Sigmoid colon (tissue), 7 donors: ENCODE data around the gene ALPK3. TPM values are rescaled to one million over a fixed set of nuclear protein-coding genes. Genes with fewer than 3 reads are reported as not detected.

ENCODE experiments used
- DNase-seq: peaks from one replicate; pipeline ENCODE4 v3.0.0-alpha.2; 2019
- H3K27ac ChIP-seq, 4 donors: fragments of 200-600 bp; sonication (generic); one replicate each; pipeline ENCODE4 v1.5.1; 2016 to 2019; ENCODE audit warnings: mild to moderate bottlenecking in 1 of 4
- H3K27me3 ChIP-seq, 3 donors: fragments of 200-600 bp; sonication (generic); one replicate each; pipeline ENCODE4 v1.5.1; 2019; ENCODE audit warnings: mild to moderate bottlenecking in 1 of 3
- H3K36me3 ChIP-seq, 4 donors: fragments of 200-600 bp; sonication (generic); one replicate each; pipeline ENCODE4 v1.5.1; 2016 to 2019
- H3K4me1 ChIP-seq, 4 donors: fragments of 200-600 bp; sonication (generic); one replicate each; pipeline ENCODE4 v1.5.1; 2017 to 2019
- H3K4me3 ChIP-seq, 4 donors: fragments of 200-600 bp; sonication (generic); one replicate each; pipeline ENCODE4 v1.5.1; 2017 to 2019; ENCODE audit warnings: mild to moderate bottlenecking in 2 of 4, moderate library complexity in 1 of 4
- H3K9me3 ChIP-seq, 4 donors: fragments of 200-600 bp in 3 of 4; sonication (generic) in 3 of 4; one replicate each; pipeline versions ENCODE4 v1.5.1 to v1.6.1; 2013 to 2019
- EP300 ChIP-seq, 4 donors: sonication (generic); formaldehyde crosslinking; IDR thresholded peaks; one replicate each; pipeline ENCODE4 v1.6.1; 2017; ENCODE audit warnings: antibody characterized with exemption in 4 of 4
- POLR2A ChIP-seq, 2 donors: fragments of 450-650 bp; IDR thresholded peaks; one replicate each; pipeline ENCODE4 v1.6.1; 2016; ENCODE audit warnings: antibody characterized with exemption in 2 of 2, mild to moderate bottlenecking in 2 of 2, moderate library complexity in 2 of 2
- POLR2AphosphoS5 ChIP-seq, 4 donors: sonication (generic); formaldehyde crosslinking; IDR thresholded peaks; one replicate each; pipeline ENCODE4 v1.6.1; 2017; ENCODE audit warnings: antibody characterized with exemption in 4 of 4
- WGBS, 2 donors: extraction: QIAGEN DNeasy Blood & Tissue Kit; methylation state at CpG; one replicate each; pipeline ENCODE4 v1.1.7; 2013; 5-methylcytosine and 5-hydroxymethylcytosine counted together
- intact Hi-C: fragments of 100-400 bp; cut with DNase I; formaldehyde crosslinking; loops from one replicate; pipeline ENCODE4 v1.15.1; 2023
- polyA plus RNA-seq, 3 donors: library from polyadenylated mRNA; stranded (reverse); fragments of 200-250 nt; gene quantifications; one replicate each; pipeline ENCODE4 v1.2.3, GENCODE V29; 2013
- total RNA-seq, 4 donors: library from RNA; depleted of rRNA; stranded (reverse); fragments of >200 nt; gene quantifications; one replicate each; pipeline ENCODE4 v1.1.0, GENCODE V29; 2016
- TF ChIP-seq, protein P1 (sequence below), 4 experiments: fragments of 450-650 bp in 3 of 4; fragments of 200-600 bp in 1 of 4; IDR thresholded peaks; one replicate each; pipeline ENCODE4 v1.5.1; 2016 to 2019; ENCODE audit warnings: antibody characterized with exemption in 4 of 4, mild to moderate bottlenecking in 3 of 4, moderate library complexity in 2 of 4
- donor health status: healthy with polysubstance abuse.
- donor health status: Bipolar disorder and iron deficiency.
- donor health status: healthy.

ALPK3 gene
- total and polyA plus RNA-seq, 7 donors, result under 0.01 to 41.0 (median 3.9) TPM

DNA sequence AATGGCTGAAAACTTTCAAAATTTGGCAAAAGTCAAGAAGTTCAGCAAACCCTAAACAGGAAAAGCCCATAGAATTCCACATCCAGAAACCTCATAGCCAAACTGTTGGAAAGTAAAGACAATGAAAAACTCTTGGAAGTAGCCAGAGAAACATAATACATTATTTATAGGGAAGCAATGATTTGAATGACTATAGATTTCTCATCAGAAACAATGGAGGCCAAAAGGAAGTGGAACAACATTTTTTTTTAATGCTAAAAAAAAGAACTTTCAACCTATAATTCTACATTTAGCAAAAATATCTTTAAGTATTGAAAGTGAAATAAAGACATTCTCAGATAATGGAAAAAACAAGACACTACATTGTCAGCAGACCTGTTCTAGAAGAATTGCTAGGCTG is 30.2 kb downstream of the ALPK3 start:
- intact Hi-C loops, result loop anchor here (10.0 kb wide), 1 partner anchor 133 kb away; the partner anchor contains the start of gene SEC11A
- Histone ChIP-seq H3K27ac (no peak overlapping the region), H3K27me3 (no peaks in the 10 kb centered on the region), H3K4me1 (peaks cover 0 to 18% (median 8%) of the 10 kb centered on the region in 4 donors), H3K36me3 (no peaks in the 10 kb centered on the region), H3K4me3 (no peak overlapping the region), H3K9me3 (no peaks in the 10 kb centered on the region)
- no peak for TF ChIP-seq EP300 (IDR thresholded peaks at IDR 0.05)
- no peak for DNase-seq

DNA sequence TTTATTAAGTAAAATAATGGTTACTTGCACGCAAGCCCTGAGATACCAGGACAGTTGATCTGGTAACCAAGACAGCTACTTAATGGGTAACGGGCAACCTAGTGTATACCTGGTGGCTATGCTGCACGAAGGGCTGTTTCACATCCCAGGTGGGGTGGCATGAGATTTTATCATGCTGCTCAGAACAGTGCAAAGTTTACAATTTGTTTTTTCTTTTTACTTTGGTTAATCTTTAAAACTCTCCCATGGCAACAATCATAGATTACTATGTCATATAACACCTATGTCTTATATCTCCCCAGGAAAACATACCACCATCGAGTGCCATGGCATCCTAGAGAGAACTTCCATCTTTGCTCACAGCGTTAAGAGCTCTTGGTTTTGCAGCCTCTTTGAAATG is 35.1 kb downstream of the ALPK3 start:
- intact Hi-C loops, result no loop called here
- Histone ChIP-seq H3K27ac (no peak overlapping the region), H3K36me3 (peaks cover 0 to 11% (median 6%) of the 10 kb centered on the region in 4 donors), H3K4me3 (no peak overlapping the region), H3K27me3 (no peaks in the 10 kb centered on the region), H3K4me1 (no peaks in the 10 kb centered on the region), H3K9me3 (no peaks in the 10 kb centered on the region)
- DNase-seq, result no peak
- 24 to 74% methylated on average over 5 of the region's 5 CpGs for WGBS, 2 donors
- TF ChIP-seq POLR2AphosphoS5 (IDR thresholded peaks at IDR 0.05) (no peak), EP300 (IDR thresholded peaks at IDR 0.05) (no peak), POLR2A (IDR thresholded peaks at IDR 0.05) (no peak)
- TF ChIP-seq, protein P1, sequence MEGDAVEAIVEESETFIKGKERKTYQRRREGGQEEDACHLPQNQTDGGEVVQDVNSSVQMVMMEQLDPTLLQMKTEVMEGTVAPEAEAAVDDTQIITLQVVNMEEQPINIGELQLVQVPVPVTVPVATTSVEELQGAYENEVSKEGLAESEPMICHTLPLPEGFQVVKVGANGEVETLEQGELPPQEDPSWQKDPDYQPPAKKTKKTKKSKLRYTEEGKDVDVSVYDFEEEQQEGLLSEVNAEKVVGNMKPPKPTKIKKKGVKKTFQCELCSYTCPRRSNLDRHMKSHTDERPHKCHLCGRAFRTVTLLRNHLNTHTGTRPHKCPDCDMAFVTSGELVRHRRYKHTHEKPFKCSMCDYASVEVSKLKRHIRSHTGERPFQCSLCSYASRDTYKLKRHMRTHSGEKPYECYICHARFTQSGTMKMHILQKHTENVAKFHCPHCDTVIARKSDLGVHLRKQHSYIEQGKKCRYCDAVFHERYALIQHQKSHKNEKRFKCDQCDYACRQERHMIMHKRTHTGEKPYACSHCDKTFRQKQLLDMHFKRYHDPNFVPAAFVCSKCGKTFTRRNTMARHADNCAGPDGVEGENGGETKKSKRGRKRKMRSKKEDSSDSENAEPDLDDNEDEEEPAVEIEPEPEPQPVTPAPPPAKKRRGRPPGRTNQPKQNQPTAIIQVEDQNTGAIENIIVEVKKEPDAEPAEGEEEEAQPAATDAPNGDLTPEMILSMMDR (IDR thresholded peaks at IDR 0.05), result no peak

DNA sequence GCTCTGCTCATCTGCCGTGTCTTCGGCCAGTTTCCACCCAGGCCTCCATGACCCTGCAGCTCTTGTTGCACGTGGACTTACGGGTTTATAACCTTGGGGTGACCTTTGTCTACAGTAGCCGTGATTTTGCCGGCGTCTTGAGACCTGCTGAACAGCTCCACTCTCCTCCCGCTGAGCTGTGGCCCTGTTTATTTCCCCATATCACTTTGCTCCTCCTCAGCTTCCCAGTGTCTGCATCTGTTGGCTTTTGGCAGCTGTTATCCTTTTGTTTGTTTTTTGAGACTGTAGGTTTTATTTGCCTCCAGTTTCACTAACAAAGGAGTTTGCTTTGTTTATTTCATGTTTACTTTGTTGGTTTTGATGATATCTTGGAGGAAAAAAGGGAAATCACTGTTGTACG is 38.0 kb downstream of the ALPK3 start:
- no peaks in the 10 kb centered on the region for H3K9me3 ChIP-seq
- TF ChIP-seq EP300 (IDR thresholded peaks at IDR 0.05) (no peak), POLR2A (IDR thresholded peaks at IDR 0.05) (no peak)
- H3K4me1 ChIP-seq, result no peaks in the 10 kb centered on the region
- H3K36me3 ChIP-seq, result peaks cover 5 to 38% (median 14%) of the 10 kb centered on the region in 4 donors
- intact Hi-C loops, result no loop called here
- H3K4me3 ChIP-seq, result no peak overlapping the region
- DNase-seq, result peak; percentile 18
- H3K27ac ChIP-seq, result no peak overlapping the region
- WGBS, 2 donors, result 44 to 72% methylated on average over 9 of the region's 9 CpGs
- no peaks in the 10 kb centered on the region for H3K27me3 ChIP-seq

DNA sequence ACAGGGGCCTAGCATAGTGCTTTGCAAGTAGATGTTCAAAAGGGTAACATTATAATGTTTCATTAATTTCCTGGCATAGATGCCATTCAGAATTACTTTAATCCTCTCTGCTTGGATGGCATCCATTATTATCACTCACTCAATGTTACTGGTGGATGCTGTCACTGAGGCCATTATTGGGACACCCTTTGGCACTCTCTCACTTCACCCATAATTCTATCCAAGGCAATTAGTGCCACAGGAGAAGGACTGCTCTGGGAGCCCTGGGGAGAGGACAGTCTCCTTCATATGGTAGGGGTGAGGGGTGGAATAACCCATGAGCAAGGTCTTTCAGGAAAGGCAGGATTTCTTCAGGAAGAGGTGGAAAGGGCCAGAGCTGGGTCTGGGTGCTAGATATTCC is 38.6 kb downstream of the ALPK3 start:
- Histone ChIP-seq H3K4me1 (no peaks in the 10 kb centered on the region), H3K9me3 (no peaks in the 10 kb centered on the region), H3K27me3 (no peaks in the 10 kb centered on the region), H3K4me3 (no peak overlapping the region), H3K27ac (no peak overlapping the region), H3K36me3 (peaks cover 5 to 38% (median 14%) of the 10 kb centered on the region in 4 donors)
- intact Hi-C loops, result no loop called here
- TF ChIP-seq POLR2A (IDR thresholded peaks at IDR 0.05), result no peak
- TF ChIP-seq, protein P1 (IDR thresholded peaks at IDR 0.05), result no peak
- TF ChIP-seq POLR2AphosphoS5 (IDR thresholded peaks at IDR 0.05), result no peak
- no peak for TF ChIP-seq EP300 (IDR thresholded peaks at IDR 0.05)
- no peak for DNase-seq

- intact Hi-C loops, result no loop called here
- Histone ChIP-seq H3K27me3 (no peaks in the 10 kb centered on the region), H3K9me3 (no peaks in the 10 kb centered on the region), H3K4me3 (no peak overlapping the region), H3K4me1 (no peaks in the 10 kb centered on the region), H3K27ac (no peak overlapping the region), H3K36me3 (peaks cover 5 to 39% (median 14%) of the 10 kb centered on the region in 4 donors)
- TF ChIP-seq POLR2A (IDR thresholded peaks at IDR 0.05), result no peak
- TF ChIP-seq EP300 (IDR thresholded peaks at IDR 0.05), result no peak
- TF ChIP-seq, protein P1 (IDR thresholded peaks at IDR 0.05), result no peak
- WGBS, 2 donors, result 94 to 95% methylated on average over 16 of the region's 16 CpGs
- peak; percentile 30 for DNase-seq
Observed at GRCh38 chr15:84856731-84857417, 39.7 kb downstream of the ALPK3 start.
